ENCODE results near the gene RPL41. TPM values are rescaled to one million over a fixed set of nuclear protein-coding genes. Genes with fewer than 3 reads are reported as not detected.
"Not testable (repeated sequence)": the region's sequence is repeated elsewhere in the genome, so short reads cannot be mapped to it uniquely, and the experiment has no call there.

RPL41 gene
- total RNA-seq, 1 experiment from 2014 or later, result 3,551 TPM

DNA sequence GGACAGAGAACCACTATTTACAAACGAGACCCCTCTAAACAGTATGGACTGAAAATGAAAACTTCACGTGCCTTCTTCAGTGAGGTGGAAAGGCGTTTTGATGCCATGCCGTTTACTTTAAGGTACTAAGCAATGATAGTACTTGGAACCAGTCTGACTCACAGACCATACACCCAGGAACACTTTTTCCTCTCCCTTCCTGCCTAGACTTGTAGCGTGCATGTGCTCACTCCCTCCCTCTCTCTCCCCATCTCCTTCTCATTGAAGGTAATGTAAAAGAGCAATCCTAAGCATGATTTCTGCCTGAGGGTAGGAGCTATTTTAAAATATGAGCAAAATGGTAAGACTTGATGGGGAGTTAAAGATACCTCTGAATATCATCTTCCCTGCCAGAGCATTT, 5.9 kb upstream of the RPL41 start:
- TF ChIP-seq, protein P1, sequence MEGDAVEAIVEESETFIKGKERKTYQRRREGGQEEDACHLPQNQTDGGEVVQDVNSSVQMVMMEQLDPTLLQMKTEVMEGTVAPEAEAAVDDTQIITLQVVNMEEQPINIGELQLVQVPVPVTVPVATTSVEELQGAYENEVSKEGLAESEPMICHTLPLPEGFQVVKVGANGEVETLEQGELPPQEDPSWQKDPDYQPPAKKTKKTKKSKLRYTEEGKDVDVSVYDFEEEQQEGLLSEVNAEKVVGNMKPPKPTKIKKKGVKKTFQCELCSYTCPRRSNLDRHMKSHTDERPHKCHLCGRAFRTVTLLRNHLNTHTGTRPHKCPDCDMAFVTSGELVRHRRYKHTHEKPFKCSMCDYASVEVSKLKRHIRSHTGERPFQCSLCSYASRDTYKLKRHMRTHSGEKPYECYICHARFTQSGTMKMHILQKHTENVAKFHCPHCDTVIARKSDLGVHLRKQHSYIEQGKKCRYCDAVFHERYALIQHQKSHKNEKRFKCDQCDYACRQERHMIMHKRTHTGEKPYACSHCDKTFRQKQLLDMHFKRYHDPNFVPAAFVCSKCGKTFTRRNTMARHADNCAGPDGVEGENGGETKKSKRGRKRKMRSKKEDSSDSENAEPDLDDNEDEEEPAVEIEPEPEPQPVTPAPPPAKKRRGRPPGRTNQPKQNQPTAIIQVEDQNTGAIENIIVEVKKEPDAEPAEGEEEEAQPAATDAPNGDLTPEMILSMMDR (conservative IDR thresholded peaks at IDR 0.05; ENCODE audit: low read depth, low read length), result no peak
- no peak for TF ChIP-seq EZH2phosphoT487 (IDR thresholded peaks at IDR 0.05; ENCODE audit: borderline replicate concordance, low read length)
- TF ChIP-seq EZH2 (IDR thresholded peaks at IDR 0.05; ENCODE audit: low read length, unreplicated experiment), result no peak
- H3K9ac ChIP-seq (ENCODE audit: low read length), result no peak overlapping the region
- H3K4me2 ChIP-seq (ENCODE audit: low read length), result no peak overlapping the region
- peaks cover 20% of the 10 kb centered on the region for H3K4me1 ChIP-seq (ENCODE audit: insufficient read depth, low read length)
- intact Hi-C loops (cut with micrococcal nuclease), result no loop called here
- peaks cover 67% of the 10 kb centered on the region for H3K36me3 ChIP-seq (ENCODE audit: low read depth, low read length)
- DNase-seq (no peak), ATAC-seq (no peak)
- peaks cover 2% of the 10 kb centered on the region for H3F3A ChIP-seq (ENCODE audit: low read length, unreplicated experiment)
- H2AFZ ChIP-seq (ENCODE audit: low read length), result no peak overlapping the region
- H3K9me2 ChIP-seq (replicated peaks; ENCODE audit: low read length), result no peaks in the 10 kb centered on the region
- H3K9me3 ChIP-seq (ENCODE audit: low read length), result no peaks in the 10 kb centered on the region
- H3K4me3 ChIP-seq (ENCODE audit: low read length), result no peak overlapping the region
- H3K79me2 ChIP-seq (ENCODE audit: low read length), result peaks cover 30% of the 10 kb centered on the region
- H3K27me3 ChIP-seq (ENCODE audit: low read length), result no peaks in the 10 kb centered on the region
- no TSS peak for BruUV-seq (replicated peaks)
- H3K27ac ChIP-seq (ENCODE audit: low read length), result no peak overlapping the region
- ChIA-PET POLR2A (ENCODE audit: unreplicated experiment) (no interaction called here), CTCF (no interaction called here)
- peaks cover 16% of the 10 kb centered on the region for H4K20me1 ChIP-seq (ENCODE audit: low read length)

DNA sequence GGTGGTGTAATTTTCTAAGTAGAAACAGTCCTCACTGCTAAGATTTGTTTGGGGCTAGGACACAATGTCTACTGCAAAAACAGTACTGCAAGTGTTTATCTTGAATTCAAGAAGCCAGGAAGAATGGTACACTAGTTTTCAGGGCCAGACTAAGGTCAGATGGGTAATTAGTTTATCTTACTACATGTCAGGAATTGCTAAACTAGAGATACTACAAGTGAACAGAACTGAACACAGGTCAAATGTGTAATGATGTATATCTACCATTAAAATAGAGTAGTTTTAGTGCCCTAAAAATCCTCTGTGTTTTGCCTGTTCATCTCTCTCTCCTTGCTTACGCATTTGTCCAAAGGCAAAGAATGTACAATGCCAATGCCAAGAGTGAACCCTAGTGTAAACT, 2.3 kb upstream of the RPL41 start:
- Histone ChIP-seq H3K4me3 (ENCODE audit: low read length) (no peak overlapping the region), H3F3A (ENCODE audit: low read length, unreplicated experiment) (peaks cover 8% of the 10 kb centered on the region), H3K9ac (ENCODE audit: low read length) (no peak overlapping the region), H3K36me3 (ENCODE audit: low read depth, low read length) (peaks cover 45% of the 10 kb centered on the region), H2AFZ (ENCODE audit: low read length) (no peak overlapping the region), H3K79me2 (ENCODE audit: low read length) (peaks cover 19% of the 10 kb centered on the region), H3K27me3 (ENCODE audit: low read length) (no peaks in the 10 kb centered on the region), H4K20me1 (ENCODE audit: low read length) (no peaks in the 10 kb centered on the region), H3K27ac (ENCODE audit: low read length) (no peak overlapping the region), H3K4me1 (ENCODE audit: insufficient read depth, low read length) (peaks cover 11% of the 10 kb centered on the region), H3K9me3 (ENCODE audit: low read length) (no peaks in the 10 kb centered on the region), H3K9me2 (replicated peaks; ENCODE audit: low read length) (no peaks in the 10 kb centered on the region), H3K4me2 (ENCODE audit: low read length) (no peak overlapping the region)
- no peak for ATAC-seq
- DNase-seq, result no peak
- TF ChIP-seq EZH2 (IDR thresholded peaks at IDR 0.05; ENCODE audit: low read length, unreplicated experiment) (no peak), EZH2phosphoT487 (IDR thresholded peaks at IDR 0.05; ENCODE audit: borderline replicate concordance, low read length) (no peak)
- TF ChIP-seq, protein P1 (conservative IDR thresholded peaks at IDR 0.05; ENCODE audit: low read depth, low read length), result no peak
- POLR2A ChIA-PET (ENCODE audit: unreplicated experiment), result no interaction called here
- intact Hi-C loops (cut with micrococcal nuclease), result no loop called here
- no TSS peak for BruUV-seq (replicated peaks)
- CTCF ChIA-PET, result no interaction called here

DNA sequence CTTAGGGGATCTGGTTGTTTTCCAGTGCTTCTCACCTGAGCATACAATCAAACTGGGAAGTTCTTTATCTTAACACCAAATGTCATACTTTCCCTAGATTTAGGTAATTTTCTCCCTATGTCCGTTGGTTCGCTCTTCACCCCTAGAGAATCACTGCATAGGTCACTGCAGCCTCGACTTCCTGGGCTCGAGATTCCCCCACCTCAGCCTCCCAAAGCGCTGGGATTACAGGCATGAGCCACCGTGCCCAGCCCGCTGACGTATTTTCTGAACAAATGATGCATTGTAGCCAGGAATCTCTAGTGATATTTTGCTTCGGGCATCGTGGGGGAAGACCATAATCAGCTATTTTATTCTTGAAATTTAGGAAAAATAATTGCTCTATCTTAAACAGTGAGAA, 1.1 kb upstream of the RPL41 start:
- no peaks in the 10 kb centered on the region for H3K9me2 ChIP-seq (replicated peaks; ENCODE audit: low read length)
- BruUV-seq (replicated peaks), result no TSS peak
- intact Hi-C loops (cut with micrococcal nuclease), result loop anchor here (5.0 kb wide), 3 partner anchors 38 to 68 kb away; partner anchors contain the start of gene MYL6
- H2AFZ ChIP-seq (ENCODE audit: low read length), result peak overlapping the region; percentile 88
- peak overlapping the region; percentile 96 for H3K4me3 ChIP-seq (ENCODE audit: low read length)
- no peaks in the 10 kb centered on the region for H4K20me1 ChIP-seq (ENCODE audit: low read length)
- peaks cover 8% of the 10 kb centered on the region for H3F3A ChIP-seq (ENCODE audit: low read length, unreplicated experiment)
- peaks cover 23% of the 10 kb centered on the region for H3K4me1 ChIP-seq (ENCODE audit: insufficient read depth, low read length)
- ChIA-PET POLR2A (ENCODE audit: unreplicated experiment) (interaction anchor here (0.8 kb wide), 1 partner anchor 36 kb away, joined by 4 read pairs; no protein-coding TSS in a partner anchor), CTCF (no interaction called here)
- ATAC-seq (no peak), DNase-seq (peak; percentile 23)
- peaks cover 30% of the 10 kb centered on the region for H3K79me2 ChIP-seq (ENCODE audit: low read length)
- peak overlapping the region; percentile 90 for H3K27ac ChIP-seq (ENCODE audit: low read length)
- peaks cover 36% of the 10 kb centered on the region for H3K36me3 ChIP-seq (ENCODE audit: low read depth, low read length)
- TF ChIP-seq, protein P1 (conservative IDR thresholded peaks at IDR 0.05; ENCODE audit: low read depth, low read length), result no peak
- peak overlapping the region; percentile 99 for H3K9ac ChIP-seq (ENCODE audit: low read length)
- no peaks in the 10 kb centered on the region for H3K9me3 ChIP-seq (ENCODE audit: low read length)
- peak overlapping the region; percentile 89 for H3K4me2 ChIP-seq (ENCODE audit: low read length)
- H3K27me3 ChIP-seq (ENCODE audit: low read length), result no peaks in the 10 kb centered on the region

GRCh38 chr12:56117082-56117706, 761 bp downstream of the RPL41 start:
- not testable (repeated sequence) for H4K20me1 ChIP-seq (ENCODE audit: low read length); H3K27me3 ChIP-seq (ENCODE audit: low read length); H2AFZ ChIP-seq (ENCODE audit: low read length); H3F3A ChIP-seq (ENCODE audit: low read length, unreplicated experiment); H3K9me2 ChIP-seq (replicated peaks; ENCODE audit: low read length); ATAC-seq; H3K9me3 ChIP-seq (ENCODE audit: low read length); BruUV-seq (replicated peaks); DNase-seq
- Histone ChIP-seq H3K4me1 (ENCODE audit: insufficient read depth, low read length) (peaks cover 27% of the 10 kb centered on the region), H3K27ac (ENCODE audit: low read length) (peak overlapping the region; percentile 90), H3K36me3 (ENCODE audit: low read depth, low read length) (peaks cover 21% of the 10 kb centered on the region), H3K9ac (ENCODE audit: low read length) (peak overlapping the region; percentile 99), H3K4me3 (ENCODE audit: low read length) (peak overlapping the region; percentile 96), H3K4me2 (ENCODE audit: low read length) (peak overlapping the region; percentile 89), H3K79me2 (ENCODE audit: low read length) (peaks cover 33% of the 10 kb centered on the region)
- intact Hi-C loops (cut with micrococcal nuclease), result loop anchor here (5.0 kb wide), 3 partner anchors 40 to 70 kb away; partner anchors contain the start of gene MYL6
- ChIA-PET CTCF (interaction anchor here (0.6 to 2.9 kb wide), 3 partner anchors 72 to 469 kb away, joined by 4 to 37 read pairs (median 4); partner anchors contain the start of gene SMARCC2), POLR2A (ENCODE audit: unreplicated experiment) (interaction anchor here (1.3 kb wide), 1 partner anchor 13 kb away, joined by 7 read pairs; the partner anchor contains the start of gene PA2G4)
